Measurements from ENCODE around the gene LCN2. TPM values are rescaled to one million over a fixed set of nuclear protein-coding genes. Genes with fewer than 3 reads are reported as not detected.

Gene LCN2
- total and polyA plus RNA-seq, 9 of the 15 experiments (the other 6 are each of a cell fraction or from before 2014, with no cell fraction given), result 0.10 to 1.2 (median 0.44) TPM; not detected in 1

DNA sequence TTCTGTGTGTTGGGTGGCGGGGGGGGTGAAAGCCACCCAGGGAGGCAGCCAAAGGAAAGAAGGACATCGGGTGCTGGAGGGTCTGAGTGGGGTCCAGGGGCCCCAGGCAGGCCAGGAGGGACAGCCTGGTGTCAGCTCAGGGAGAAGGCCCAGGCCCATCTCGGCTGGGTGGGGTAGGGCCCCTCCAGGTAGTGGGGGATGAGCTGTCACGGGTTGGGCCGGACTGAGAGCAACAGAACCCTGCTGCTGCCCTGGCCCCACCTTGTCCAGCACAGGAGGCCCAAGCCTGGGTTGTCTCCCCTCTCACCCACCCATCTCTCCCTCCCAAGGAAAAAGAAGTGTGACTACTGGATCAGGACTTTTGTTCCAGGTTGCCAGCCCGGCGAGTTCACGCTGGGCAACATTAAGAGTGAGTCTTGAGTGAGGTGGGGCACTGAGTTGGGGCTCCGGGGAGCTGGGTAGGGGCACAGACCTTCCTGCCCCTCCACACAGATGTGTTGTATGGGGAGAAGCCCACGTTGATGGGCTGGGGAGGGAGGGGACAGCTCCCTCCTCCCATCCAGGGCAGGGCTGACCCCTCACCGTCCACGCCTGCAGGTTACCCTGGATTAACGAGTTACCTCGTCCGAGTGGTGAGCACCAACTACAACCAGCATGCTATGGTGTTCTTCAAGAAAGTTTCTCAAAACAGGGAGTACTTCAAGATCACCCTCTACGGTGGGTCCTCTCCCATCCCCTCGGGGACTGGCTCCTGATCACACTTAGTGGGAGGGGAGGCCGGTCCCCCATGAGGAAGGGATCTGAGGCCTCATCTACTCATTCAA lies 2.3 kb downstream of the LCN2 start (continued):
- no peak for TF ChIP-seq POLR3A (IDR thresholded peaks at IDR 0.05; ENCODE audit: borderline replicate concordance, extremely low read depth, insufficient read depth, insufficient read length)

DNA sequence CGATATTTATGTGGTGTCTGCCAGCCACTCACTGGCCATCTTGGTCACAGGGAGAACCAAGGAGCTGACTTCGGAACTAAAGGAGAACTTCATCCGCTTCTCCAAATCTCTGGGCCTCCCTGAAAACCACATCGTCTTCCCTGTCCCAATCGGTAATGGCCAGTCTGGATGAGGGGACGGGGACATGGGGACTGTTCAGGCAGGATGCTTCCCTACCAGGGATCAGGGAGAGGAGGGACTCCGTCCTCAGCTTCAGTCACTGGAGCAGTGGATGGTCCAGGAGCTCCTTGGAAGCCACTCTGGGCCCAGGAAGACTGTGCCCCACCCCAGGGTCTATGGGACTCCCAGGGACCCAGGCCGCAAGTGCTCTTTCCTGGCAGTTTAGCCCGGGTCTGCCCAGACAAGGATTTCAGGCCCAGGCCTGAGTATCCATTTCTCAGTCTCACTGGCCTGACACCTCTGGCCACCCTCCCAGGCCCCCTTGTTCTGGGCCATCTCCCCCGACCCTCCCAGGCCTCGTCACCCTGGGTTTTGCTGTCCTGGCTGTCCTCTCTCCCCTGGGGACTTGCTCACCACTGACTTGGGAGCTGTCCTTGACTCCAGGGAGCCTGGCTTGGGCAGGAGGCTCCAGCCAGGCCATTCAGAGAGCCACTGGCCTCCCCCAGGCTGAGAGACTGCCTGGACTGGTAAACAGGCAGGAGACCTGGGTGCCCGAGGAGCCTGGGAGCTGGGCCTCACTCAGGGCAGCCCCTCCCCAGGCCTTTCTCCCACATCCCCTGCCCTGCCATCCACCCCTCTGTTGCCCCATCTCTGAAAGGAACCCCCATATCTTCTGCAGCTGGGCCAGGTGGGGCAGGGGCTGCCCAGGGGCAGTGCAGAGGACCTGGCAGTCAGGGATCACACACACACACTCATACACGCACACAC lies 3.1 kb downstream of the LCN2 start:
- no TSS peak for BruUV-seq (replicated peaks)
- POLR2A ChIA-PET, result interaction anchor here (0.5 to 3.6 kb wide), 6 partner anchors 9 to 206 kb away, joined by 3 to 37 read pairs (median 3); partner anchors contain the start of gene BBLN
- Histone ChIP-seq H3K79me2 (ENCODE audit: control insufficient read depth, insufficient read depth, low read length) (no peaks in the 10 kb centered on the region), H3K36me3 (ENCODE audit: control insufficient read depth, insufficient read depth, low read length) (no peaks in the 10 kb centered on the region), H3K9ac (ENCODE audit: insufficient read depth in 1 of 2, low read depth in 2 of 2, low read length in 2 of 2) (peak overlapping the region in 1 of 2 experiments; percentile 82; a peak in 2 of 4 replicates), H4K20me1 (replicated peaks; ENCODE audit: control insufficient read depth, insufficient read depth, low read length) (no peaks in the 10 kb centered on the region), H3K27ac (ENCODE audit: extremely low read depth, low read depth, low read length) (no peak overlapping the region), H3K9me3 (replicated peaks; ENCODE audit: control insufficient read depth, insufficient read depth, low read depth, low read length) (no peaks in the 10 kb centered on the region), H3K4me1 (replicated peaks in 1 of 2; ENCODE audit: control insufficient read depth in 2 of 2, insufficient read depth in 2 of 2, low read length in 2 of 2) (peaks cover 17 to 61% of the 10 kb centered on the region in 2 experiments), H3K27me3 (ENCODE audit: control insufficient read depth in 2 of 2, insufficient read depth in 2 of 2, low read length in 2 of 2) (no peaks in the 10 kb centered on the region), H3K9me1 (ENCODE audit: control insufficient read depth, insufficient read depth, low read length) (peaks cover 8% of the 10 kb centered on the region), H2AFZ (ENCODE audit: low read depth, low read length) (0 out of 2 replicates have a peak overlapping the region, but pooled peaks have one; percentile 1), H3K4me3 (no peak overlapping the region), H3K4me2 (ENCODE audit: insufficient read depth, low read length) (no peak overlapping the region)
- no peak for ATAC-seq
- CTCF ChIA-PET (ENCODE audit: low intra/inter-chr PET ratio), result no interaction called here
- 68% methylated on average over 13 of the region's 13 CpGs for WGBS (ENCODE audit: insufficient coverage, low coverage, missing lambda C conversion rate)
- in situ Hi-C loops (cut with MboI) (no loop called here), intact Hi-C loops (cut with micrococcal nuclease) (no loop called here)
- DNase-seq (ENCODE audit: extremely low read depth in 1 of 4, low spot score in 3 of 4), result peak in 3 of 4 experiments; percentile 11 to 24 (median 19)
- no peak for FAIRE-seq
- TF ChIP-seq ETV6 (IDR thresholded peaks at IDR 0.05; ENCODE audit: borderline replicate concordance in 1 of 2, low read depth in 2 of 2, low read length in 1 of 2), result no peak
- TF ChIP-seq ETV6 (CRISPR knock-in tag; IDR thresholded peaks at IDR 0.05; ENCODE audit: borderline replicate concordance), result no peak
- TF ChIP-seq MCM3 (IDR thresholded peaks at IDR 0.05), result 0 out of 2 replicates have a peak, but pooled peaks have one; percentile 33
